GM12872 (cell line): ENCODE measurements around the gene LRFN2.

Experiments
- CTCF ChIP-seq: IDR thresholded peaks from 3 replicates; pipeline ENCODE4 v1.5.1; 2011; ENCODE audit warnings: low read depth, mild to moderate bottlenecking, low read length, moderate library complexity; ENCODE audit not compliant: insufficient read depth

Gene LRFN2

GRCh38 chr6:40477246-40478126, 109.7 kb downstream of the LRFN2 start:
- no peak for TF ChIP-seq CTCF

DNA sequence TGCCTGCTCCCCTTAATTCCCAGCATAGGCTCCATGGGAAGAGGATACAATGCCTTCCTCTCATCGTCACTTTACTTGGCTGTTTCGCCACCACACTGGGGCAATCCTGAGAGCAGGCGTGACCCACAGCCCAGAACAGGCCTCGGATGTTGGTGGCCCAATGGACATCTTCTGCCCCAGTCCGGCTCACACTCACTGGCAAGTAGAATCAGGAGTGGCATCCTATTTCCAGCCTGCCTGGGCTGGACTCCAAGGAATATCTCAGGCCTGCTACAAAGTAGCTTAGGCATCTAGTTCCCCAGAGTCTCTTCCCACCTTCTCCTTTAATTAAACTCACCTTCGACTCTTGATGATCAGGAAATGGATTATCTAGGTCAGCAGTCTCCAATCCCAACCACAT, 110.5 kb downstream of the LRFN2 start:
- TF ChIP-seq CTCF: no peak

DNA sequence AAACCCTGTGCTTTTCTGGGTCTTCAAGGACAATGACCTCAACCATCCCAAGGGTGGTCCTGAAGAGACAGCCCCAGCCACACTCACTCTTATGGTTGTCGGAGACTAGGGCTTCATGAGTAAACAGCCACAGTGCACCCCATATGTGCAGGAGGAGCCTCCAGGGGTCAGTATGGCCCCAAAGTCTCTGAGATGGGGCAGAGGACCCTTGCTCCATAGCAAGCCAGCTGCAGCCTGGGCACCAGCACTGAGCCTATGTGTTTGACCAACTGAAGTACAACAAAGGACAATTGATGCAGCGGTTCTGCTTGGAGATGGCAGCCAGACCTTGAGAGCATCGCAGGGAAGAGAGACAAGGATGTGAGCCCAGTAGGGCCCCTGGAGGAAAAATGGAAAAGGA, 112.2 kb downstream of the LRFN2 start:
- no peak for TF ChIP-seq CTCF

DNA sequence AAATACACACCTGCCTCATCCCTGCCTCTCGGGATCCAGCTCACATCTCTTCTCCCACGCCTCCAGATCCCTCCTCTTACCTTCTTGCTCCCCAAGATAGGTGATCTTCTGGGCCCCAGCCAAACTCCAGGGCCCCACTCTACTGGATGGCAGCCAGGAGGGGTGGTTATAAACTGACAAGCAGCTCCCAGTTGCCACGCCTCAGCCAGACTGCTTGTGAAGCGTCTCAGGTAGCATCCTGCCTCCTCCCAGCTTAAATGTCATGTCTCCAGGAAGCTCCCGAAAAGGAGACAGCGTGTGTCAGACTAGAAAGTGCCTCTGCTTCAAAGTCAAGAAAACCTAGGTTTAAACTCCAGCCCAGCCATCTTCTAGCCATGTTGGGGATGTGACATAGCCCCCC, 114.1 kb downstream of the LRFN2 start:
- TF ChIP-seq CTCF: no peak

- no peak for TF ChIP-seq CTCF
Observed at GRCh38 chr6:40472353-40472752, 114.8 kb downstream of the LRFN2 start.

DNA sequence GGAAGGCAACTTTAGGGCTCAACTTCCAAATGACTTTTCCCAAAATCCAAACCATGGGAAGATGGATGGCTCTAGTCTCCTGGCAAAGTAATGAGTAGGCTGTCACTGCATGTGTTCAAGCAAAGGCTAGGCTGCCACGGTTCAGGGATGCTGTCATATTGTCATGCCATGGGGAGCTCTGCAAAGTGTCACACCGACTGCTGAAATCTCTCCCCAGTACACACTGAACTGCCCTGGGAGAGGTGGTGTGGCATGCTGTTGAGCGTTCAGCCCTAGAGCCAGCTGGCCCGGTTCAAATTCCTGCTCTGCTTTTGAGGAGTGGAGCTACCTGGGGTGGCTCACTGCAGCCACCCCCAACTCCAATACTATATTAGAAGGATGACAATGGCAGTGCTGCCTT, 115.9 kb downstream of the LRFN2 start:
- no peak for TF ChIP-seq CTCF

DNA sequence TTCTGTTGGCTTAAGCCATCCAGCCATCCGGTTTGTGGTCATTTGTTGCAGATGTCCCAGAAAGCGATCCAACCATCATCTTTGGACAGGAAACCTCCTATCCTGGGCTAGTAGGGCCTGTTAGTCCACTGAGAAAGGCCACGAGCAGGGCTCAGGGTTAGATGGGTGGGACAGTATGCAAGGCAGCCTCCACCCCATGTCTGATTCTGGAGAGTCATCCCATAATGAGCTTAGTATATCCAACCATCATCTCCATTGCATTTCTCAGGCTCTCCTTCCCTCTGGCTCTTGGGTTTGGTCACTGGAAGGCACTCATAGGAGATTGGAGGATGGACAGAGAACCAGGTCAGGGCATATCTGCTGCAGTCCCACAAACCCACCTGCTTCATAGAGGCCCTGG, 117.8 kb downstream of the LRFN2 start:
- no peak for TF ChIP-seq CTCF
